ENCODE measurements around the gene CCM2. TPM values are rescaled to one million over a fixed set of nuclear protein-coding genes. Genes with fewer than 3 reads are reported as not detected.

Gene CCM2
- total RNA-seq, 4 donors from 2014 or later: 35.8 to 62.0 (median 51.9) TPM

GRCh38 chr7:45104844-45105587 lies 105.0 kb downstream of the CCM2 start:
- H3K27ac ChIP-seq: no peak overlapping the region
- ATAC-seq: no peak
- peaks cover 0 to 45% (median 13%) of the 10 kb centered on the region in 3 donors for H3K4me1 ChIP-seq
- H3K36me3 ChIP-seq: peaks cover 2 to 96% of the 10 kb centered on the region in 2 donors
- H3K9me3 ChIP-seq: no peaks in the 10 kb centered on the region
- H3K4me3 ChIP-seq: no peak overlapping the region
- TF ChIP-seq POLR2A (IDR thresholded peaks at IDR 0.05): no peak
- no peak for TF ChIP-seq POLR2AphosphoS5 (IDR thresholded peaks at IDR 0.05)
- TF ChIP-seq CTCF (IDR thresholded peaks at IDR 0.05): no peak
- TF ChIP-seq EP300 (IDR thresholded peaks at IDR 0.05): no peak
- H3K27me3 ChIP-seq: no peaks in the 10 kb centered on the region
- WGBS, 2 donors (ENCODE audit: low coverage in 1 of 2): 72 to 93% methylated on average over 2 to 3 of the region's 12 CpGs

- H3K27ac ChIP-seq: no peak overlapping the region
- H3K4me3 ChIP-seq: no peak overlapping the region
- peaks cover 2 to 89% of the 10 kb centered on the region in 2 donors for H3K36me3 ChIP-seq
- 85% methylated on average over 2 of the region's 8 CpGs; no CpG with 5 or more reads in 1 of the 2 donors for WGBS, 2 donors (ENCODE audit: low coverage in 1 of 2)
- TF ChIP-seq POLR2AphosphoS5 (IDR thresholded peaks at IDR 0.05) (no peak), CTCF (IDR thresholded peaks at IDR 0.05) (no peak), POLR2A (IDR thresholded peaks at IDR 0.05) (no peak), EP300 (IDR thresholded peaks at IDR 0.05) (no peak)
- H3K9me3 ChIP-seq: no peaks in the 10 kb centered on the region
- peaks cover 0 to 52% (median 19%) of the 10 kb centered on the region in 3 donors for H3K4me1 ChIP-seq
- no peaks in the 10 kb centered on the region for H3K27me3 ChIP-seq
- no peak for ATAC-seq
Measured at GRCh38 chr7:45105588-45106188, 105.7 kb downstream of the CCM2 start.

- TF ChIP-seq POLR2A (IDR thresholded peaks at IDR 0.05): no peak
- TF ChIP-seq POLR2AphosphoS5 (IDR thresholded peaks at IDR 0.05): no peak
- Histone ChIP-seq H3K27ac (no peak overlapping the region), H3K4me1 (peaks cover 0 to 55% (median 21%) of the 10 kb centered on the region in 3 donors), H3K9me3 (no peaks in the 10 kb centered on the region), H3K27me3 (no peaks in the 10 kb centered on the region), H3K36me3 (peaks cover 2 to 78% of the 10 kb centered on the region in 2 donors), H3K4me3 (no peak overlapping the region)
- no peak for ATAC-seq
- 68 to 75% methylated on average over 2 to 5 of the region's 8 CpGs for WGBS, 2 donors (ENCODE audit: low coverage in 1 of 2)
Measured at GRCh38 chr7:45106820-45107219, 106.8 kb downstream of the CCM2 start.

GRCh38 chr7:45107356-45107755 lies 107.4 kb downstream of the CCM2 start:
- no peak for ATAC-seq
- H3K27me3 ChIP-seq: no peaks in the 10 kb centered on the region
- no peak overlapping the region for H3K4me3 ChIP-seq
- no peaks in the 10 kb centered on the region for H3K9me3 ChIP-seq
- WGBS, 2 donors (ENCODE audit: low coverage in 1 of 2): 42 to 100% methylated on average over 2 to 3 of the region's 3 CpGs
- peaks cover 0 to 59% (median 21%) of the 10 kb centered on the region in 3 donors for H3K4me1 ChIP-seq
- H3K36me3 ChIP-seq: peaks cover 2 to 72% of the 10 kb centered on the region in 2 donors
- H3K27ac ChIP-seq: no peak overlapping the region
- TF ChIP-seq POLR2A (IDR thresholded peaks at IDR 0.05) (no peak), CTCF (IDR thresholded peaks at IDR 0.05) (no peak), EP300 (IDR thresholded peaks at IDR 0.05) (no peak), POLR2AphosphoS5 (IDR thresholded peaks at IDR 0.05) (no peak)

- Histone ChIP-seq H3K9me3 (no peaks in the 10 kb centered on the region), H3K27ac (no peak overlapping the region), H3K4me3 (no peak overlapping the region), H3K27me3 (no peaks in the 10 kb centered on the region), H3K4me1 (peaks cover 0 to 63% (median 21%) of the 10 kb centered on the region in 3 donors), H3K36me3 (peaks cover 2 to 57% of the 10 kb centered on the region in 2 donors)
- no peak for TF ChIP-seq EP300 (IDR thresholded peaks at IDR 0.05)
- TF ChIP-seq CTCF (IDR thresholded peaks at IDR 0.05): no peak
- TF ChIP-seq POLR2A (IDR thresholded peaks at IDR 0.05): no peak
- no peak for TF ChIP-seq POLR2AphosphoS5 (IDR thresholded peaks at IDR 0.05)
- no peak for ATAC-seq
- WGBS, 2 donors (ENCODE audit: low coverage in 1 of 2): 60% methylated on average over 1 of the region's 8 CpGs; no CpG with 5 or more reads in 1 of the 2 donors
Measured at GRCh38 chr7:45108863-45109262, 108.9 kb downstream of the CCM2 start.
